Ovary (tissue), 9 donors: ENCODE results near the gene CEP104. TPM values are rescaled to one million over a fixed set of nuclear protein-coding genes. Genes with fewer than 3 reads are reported as not detected.
"Not testable (repeated sequence)": the region's sequence is repeated elsewhere in the genome, so short reads cannot be mapped to it uniquely, and the experiment has no call there.

Source experiments
- DNase-seq, 5 donors: peaks; one replicate each; pipeline ENCODE4 v3.0.0-alpha.2; 2019 to 2020
- H3K27ac ChIP-seq, 2 donors: fragments of 200-600 bp; one replicate each; pipeline versions ENCODE4 v1.5.1 to v1.8.0; 2019 to 2022
- H3K27me3 ChIP-seq: fragments of 200-600 bp; one replicate; pipeline ENCODE4 v1.8.0; 2022
- H3K36me3 ChIP-seq: fragments of 200-600 bp; sonication (generic); one replicate; pipeline ENCODE4 v1.5.1; 2019
- H3K4me1 ChIP-seq: one replicate; pipeline ENCODE4 v1.8.1; 2013; ENCODE audit warnings: mild to moderate bottlenecking, moderate library complexity; ENCODE audit not compliant: insufficient read depth
- H3K4me3 ChIP-seq: fragments of 200-600 bp; sonication (generic); one replicate; pipeline ENCODE4 v1.5.1; 2017
- H3K9me3 ChIP-seq, 2 donors: fragments of 200-600 bp in 1 of 2; sonication (generic) in 1 of 2; one replicate each; pipeline versions ENCODE4 v1.5.1 to v1.8.1; 2013 to 2019; ENCODE audit warnings: mild to moderate bottlenecking in 1 of 2, moderate library complexity in 1 of 2
- CTCF ChIP-seq, 3 donors: fragments of 450-650 bp in 2 of 3; fragments of 200-600 bp in 1 of 3; IDR thresholded peaks; one replicate each; pipeline versions ENCODE4 v1.5.1 to v1.8.0; 2016 to 2022; ENCODE audit warnings: antibody characterized with exemption in 3 of 3, mild to moderate bottlenecking in 1 of 3
- EP300 ChIP-seq: sonication (generic); formaldehyde crosslinking; IDR thresholded peaks from one replicate; pipeline ENCODE4 v1.6.1; 2017; ENCODE audit warnings: antibody characterized with exemption
- POLR2A ChIP-seq: fragments of 450-650 bp; IDR thresholded peaks from one replicate; pipeline ENCODE4 v1.6.1; 2017; ENCODE audit warnings: antibody characterized with exemption, mild to moderate bottlenecking, moderate library complexity
- WGBS, 3 donors: extraction: QIAGEN DNeasy Blood & Tissue Kit in 1 of 3; methylation state at CpG; one replicate each; pipeline versions ENCODE4 v1.1.5 to v1.1.7; 2013 to 2017; 5-methylcytosine and 5-hydroxymethylcytosine counted together
- intact Hi-C, 4 donors: fragments of 100-400 bp; cut with DNase I; formaldehyde crosslinking; loops; one replicate each; pipeline versions ENCODE4 v1.11.0 to v1.15.1; 2022 to 2023
- polyA plus RNA-seq, 2 donors: library from polyadenylated mRNA; stranded (reverse); fragments of 200-250 nt in 1 of 2; fragments of 350-450 nt in 1 of 2; fragmentation: Illumina TruSeq in 1 of 2; extraction: RNeasy Lipid Tissue Mini Kit (QIAGEN cat#74804) in 1 of 2; gene quantifications; one replicate each; pipeline ENCODE4 v1.2.3, GENCODE V29; 2013 to 2014
- total RNA-seq, 7 donors: library from RNA; depleted of rRNA in 2 of 7; stranded (reverse); fragments of >200 nt in 2 of 7; fragmentation: NEBNext Ultra II Directional in 3 of 7; extraction: Animal tissue kit (Norgen Biotek cat#: 25700) in 3 of 7; gene quantifications; one replicate each; pipeline versions ENCODE4 v1.1.0 to v1.2.4, GENCODE V29; 2016 to 2023
- donor health status: DM: no; HTN: no; CAD: no; lungs with moderate emphysema.
- donor health status: DM: no; HTN: no; CAD: no.
- donor health status: Bipolar disorder and iron deficiency.
- donor health status: DM: yes; HTN: yes; CAD: no.
- donor health status: DM: no; HTN: no; CAD: no.
- donor health status: DM: yes; HTN: yes; CAD: no.

CEP104 gene
- total and polyA plus RNA-seq, 9 donors: 7.9 to 40.7 (median 37.6) TPM

GRCh38 chr1:3814065-3814464, 42.9 kb downstream of the CEP104 start:
- Histone ChIP-seq H3K4me1 (no peaks in the 10 kb centered on the region), H3K36me3 (no peaks in the 10 kb centered on the region), H3K27me3 (no peaks in the 10 kb centered on the region), H3K9me3 (no peaks in the 10 kb centered on the region), H3K4me3 (no peak overlapping the region), H3K27ac (no peak overlapping the region)
- WGBS, 3 donors: 89 to 96% (median 94%) methylated on average over 2 of the region's 2 CpGs
- no peak for DNase-seq
- no peak for TF ChIP-seq POLR2A
- no peak for TF ChIP-seq CTCF (IDR thresholded peaks at IDR 0.05)
- TF ChIP-seq EP300: no peak
- intact Hi-C loops: no loop called here

GRCh38 chr1:3811595-3811911, 45.5 kb downstream of the CEP104 start:
- Histone ChIP-seq H3K4me1 (no peaks in the 10 kb centered on the region), H3K27me3 (no peaks in the 10 kb centered on the region), H3K9me3 (no peaks in the 10 kb centered on the region), H3K36me3 (no peaks in the 10 kb centered on the region), H3K27ac (no peak overlapping the region), H3K4me3 (no peak overlapping the region)
- intact Hi-C loops: no loop called here
- 9 to 31% (median 23%) methylated on average over 2 of the region's 2 CpGs for WGBS, 3 donors
- DNase-seq: no peak
- TF ChIP-seq CTCF (IDR thresholded peaks at IDR 0.05): no peak
- TF ChIP-seq EP300: no peak
- TF ChIP-seq POLR2A: no peak

- WGBS, 3 donors: 70 to 78% (median 71%) methylated on average over 9 of the region's 9 CpGs
- intact Hi-C loops, H3K9me3 ChIP-seq, H3K36me3 ChIP-seq, H3K4me3 ChIP-seq, H3K27ac ChIP-seq, H3K4me1 ChIP-seq, H3K27me3 ChIP-seq, DNase-seq: not testable (repeated sequence)
These were observed 46.8 kb downstream of the CEP104 start for GRCh38 chr1:3810149-3810761.

- no peaks in the 10 kb centered on the region for H3K4me1 ChIP-seq
- no peaks in the 10 kb centered on the region for H3K27me3 ChIP-seq
- WGBS, 3 donors: 56 to 68% (median 61%) methylated on average over 7 of the region's 7 CpGs
- TF ChIP-seq CTCF (IDR thresholded peaks at IDR 0.05): no peak
- no peak for TF ChIP-seq POLR2A
- TF ChIP-seq EP300: no peak
- intact Hi-C loops: no loop called here
- no peaks in the 10 kb centered on the region for H3K9me3 ChIP-seq
- DNase-seq: no peak
- no peak overlapping the region for H3K27ac ChIP-seq
- H3K4me3 ChIP-seq: no peak overlapping the region
- H3K36me3 ChIP-seq: no peaks in the 10 kb centered on the region
These were observed 47.3 kb downstream of the CEP104 start for GRCh38 chr1:3809680-3810079.

GRCh38 chr1:3807769-3808168, 49.2 kb downstream of the CEP104 start:
- Histone ChIP-seq H3K27me3 (no peaks in the 10 kb centered on the region), H3K27ac (no peak overlapping the region), H3K4me3 (no peak overlapping the region), H3K36me3 (no peaks in the 10 kb centered on the region), H3K9me3 (no peaks in the 10 kb centered on the region), H3K4me1 (no peaks in the 10 kb centered on the region)
- intact Hi-C loops: no loop called here
- 61 to 74% (median 70%) methylated on average over 5 of the region's 5 CpGs for WGBS, 3 donors
- no peak for TF ChIP-seq POLR2A
- no peak for TF ChIP-seq CTCF (IDR thresholded peaks at IDR 0.05)
- TF ChIP-seq EP300: no peak
- no peak for DNase-seq
